ENCODE results near the gene SMG5.

GRCh38 chr1:156263288-156263655 lies 19.4 kb downstream of the SMG5 start:
- TF ChIP-seq CTCF (conservative IDR thresholded peaks at IDR 0.05; ENCODE audit: low read length), result no peak
- TF ChIP-seq EZH2phosphoT487 (IDR thresholded peaks at IDR 0.05; ENCODE audit: borderline replicate concordance), result no peak

Measured in Loucy (cell line).